Peyer's patch (tissue), 4 donors: Measurements from ENCODE around the gene WNT1.

Source experiments
- POLR2A ChIP-seq, 2 donors: fragments of 450-650 bp; IDR thresholded peaks; one replicate each; pipeline ENCODE4 v1.5.1; 2017; ENCODE audit warnings: antibody characterized with exemption in 2 of 2, mild to moderate bottlenecking in 2 of 2, moderate library complexity in 2 of 2
- TF ChIP-seq, protein P1 (sequence below), 6 experiments: fragments of 450-650 bp in 4 of 6; fragments of 200-600 bp in 2 of 6; sonication (generic) in 1 of 6; IDR thresholded peaks; one replicate each; pipeline ENCODE4 v1.5.1; 2017 to 2019; ENCODE audit warnings: antibody characterized with exemption in 6 of 6, mild to moderate bottlenecking in 3 of 6, moderate library complexity in 1 of 6

DNA sequence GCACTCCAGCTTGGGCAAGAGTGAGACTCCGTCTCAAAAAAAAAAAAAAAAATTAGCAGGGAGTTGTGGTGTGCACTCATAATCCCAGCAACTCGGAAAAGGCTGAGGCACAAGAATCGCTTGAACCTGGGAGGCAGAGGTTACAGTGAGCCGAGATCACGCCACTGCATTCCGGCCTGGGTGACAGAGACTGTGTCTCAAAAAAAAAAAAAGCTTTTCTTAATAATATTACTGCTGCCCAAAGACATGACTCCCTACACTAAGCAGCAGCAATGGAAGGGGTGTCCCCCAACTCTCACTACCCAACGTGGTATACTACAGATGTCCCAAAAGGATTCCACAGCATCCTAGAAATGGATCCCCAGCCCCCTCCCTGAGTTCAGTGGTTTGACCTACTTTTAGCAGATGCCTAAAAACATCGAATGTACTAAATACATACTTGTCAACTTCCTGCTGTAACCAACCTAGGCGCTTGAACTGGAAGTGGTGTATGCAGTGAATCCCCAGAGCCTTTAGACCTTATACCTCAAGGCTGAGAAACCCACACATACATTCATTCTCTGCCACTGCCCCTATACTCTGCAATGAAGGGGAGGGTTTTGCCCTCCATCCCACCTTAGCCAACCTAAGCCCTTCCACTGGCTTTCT, 44.3 kb upstream of the WNT1 start:
- no peak for TF ChIP-seq POLR2A (IDR thresholded peaks at IDR 0.05)
- TF ChIP-seq, protein P1, sequence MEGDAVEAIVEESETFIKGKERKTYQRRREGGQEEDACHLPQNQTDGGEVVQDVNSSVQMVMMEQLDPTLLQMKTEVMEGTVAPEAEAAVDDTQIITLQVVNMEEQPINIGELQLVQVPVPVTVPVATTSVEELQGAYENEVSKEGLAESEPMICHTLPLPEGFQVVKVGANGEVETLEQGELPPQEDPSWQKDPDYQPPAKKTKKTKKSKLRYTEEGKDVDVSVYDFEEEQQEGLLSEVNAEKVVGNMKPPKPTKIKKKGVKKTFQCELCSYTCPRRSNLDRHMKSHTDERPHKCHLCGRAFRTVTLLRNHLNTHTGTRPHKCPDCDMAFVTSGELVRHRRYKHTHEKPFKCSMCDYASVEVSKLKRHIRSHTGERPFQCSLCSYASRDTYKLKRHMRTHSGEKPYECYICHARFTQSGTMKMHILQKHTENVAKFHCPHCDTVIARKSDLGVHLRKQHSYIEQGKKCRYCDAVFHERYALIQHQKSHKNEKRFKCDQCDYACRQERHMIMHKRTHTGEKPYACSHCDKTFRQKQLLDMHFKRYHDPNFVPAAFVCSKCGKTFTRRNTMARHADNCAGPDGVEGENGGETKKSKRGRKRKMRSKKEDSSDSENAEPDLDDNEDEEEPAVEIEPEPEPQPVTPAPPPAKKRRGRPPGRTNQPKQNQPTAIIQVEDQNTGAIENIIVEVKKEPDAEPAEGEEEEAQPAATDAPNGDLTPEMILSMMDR (IDR thresholded peaks at IDR 0.05): no peak
